Aorta (tissue), 5 donors: ENCODE measurements around the gene PTPRN2. TPM values are rescaled to one million over a fixed set of nuclear protein-coding genes. Genes with fewer than 3 reads are reported as not detected.

Source experiments
- ATAC-seq: fragments of 200-7000 bp; cut with Tn5 transposase; one replicate; pipeline ENCODE4 v1.9.1; 2022; ENCODE audit warnings: moderate library complexity; ENCODE audit not compliant: low FRiP score
- DNase-seq, 2 donors: peaks; one replicate each; pipeline ENCODE4 v3.0.0-alpha.2; 2020
- H3K27ac ChIP-seq, 2 donors: one replicate each; pipeline ENCODE4 v1.5.1; 2013; ENCODE audit warnings: low read length in 2 of 2, mild to moderate bottlenecking in 2 of 2, moderate library complexity in 2 of 2, control low read depth in 1 of 2, inconsistent platforms in 1 of 2, low read depth in 1 of 2
- H3K27me3 ChIP-seq, 2 donors: one replicate each; pipeline ENCODE4 v1.6.1; 2013; ENCODE audit warnings: control low read depth in 1 of 2, low read length in 1 of 2, mild to moderate bottlenecking in 1 of 2, moderate library complexity in 1 of 2; ENCODE audit not compliant: insufficient read depth in 2 of 2, control insufficient read depth in 1 of 2
- H3K36me3 ChIP-seq, 2 donors: one replicate each; pipeline ENCODE4 v1.6.1; 2013; ENCODE audit warnings: control low read depth in 1 of 2, low read length in 1 of 2, mild to moderate bottlenecking in 1 of 2; ENCODE audit not compliant: insufficient read depth in 2 of 2, control insufficient read depth in 1 of 2
- H3K4me1 ChIP-seq, 2 donors: one replicate each; pipeline ENCODE4 v1.6.1; 2013; ENCODE audit warnings: low read length in 2 of 2, control low read depth in 1 of 2, mild to moderate bottlenecking in 1 of 2, moderate library complexity in 1 of 2; ENCODE audit not compliant: insufficient read depth in 2 of 2, control insufficient read depth in 1 of 2
- H3K4me3 ChIP-seq, 2 donors: one replicate each; pipeline ENCODE4 v1.5.1; 2013; ENCODE audit warnings: low read length in 2 of 2, control low read depth in 1 of 2, mild to moderate bottlenecking in 1 of 2
- H3K9me3 ChIP-seq: one replicate; pipeline ENCODE4 v1.6.1; 2013; ENCODE audit warnings: mild to moderate bottlenecking, low read length; ENCODE audit not compliant: control insufficient read depth
- WGBS, 2 donors: extraction: QIAGEN DNeasy Blood & Tissue Kit; methylation state at CpG; one replicate each; pipeline ENCODE4 v1.1.7; 2013; 5-methylcytosine and 5-hydroxymethylcytosine counted together
- intact Hi-C, 2 donors: fragments of 100-400 bp; cut with DNase I; formaldehyde crosslinking; loops; one replicate each; pipeline versions ENCODE4 v1.14.2 to v1.15.0; 2022
- polyA plus RNA-seq, 2 donors: library from polyadenylated mRNA; stranded (reverse); fragments of 200-250 nt; gene quantifications; one replicate each; pipeline ENCODE4 v1.2.3, GENCODE V29; 2013
- total RNA-seq, 2 donors: library from RNA; stranded (reverse); fragmentation: NEBNext Ultra II Directional; extraction: Animal tissue kit (Norgen Biotek cat#: 25700); gene quantifications; one replicate each; pipeline ENCODE4 v1.2.1, GENCODE V29; 2021
- donor health status: healthy with polysubstance abuse.
- donor health status: Bipolar disorder and iron deficiency.
- donor health status: DM: no; HTN: no; CAD: no.
- donor health status: DM: no; HTN: no; CAD: no.
- donor health status: DM: yes; HTN: yes; CAD: no.

PTPRN2 gene
- total and polyA plus RNA-seq, 4 donors: 0.67 to 3.3 (median 1.4) TPM

GRCh38 chr7:157673573-157673972 lies 914.0 kb downstream of the PTPRN2 start:
- Histone ChIP-seq H3K4me3 (no peak overlapping the region), H3K4me1 (no peaks in the 10 kb centered on the region), H3K27me3 (peaks cover 2% of the 10 kb centered on the region in 2 donors), H3K36me3 (no peaks in the 10 kb centered on the region), H3K9me3 (no peaks in the 10 kb centered on the region), H3K27ac (no peak overlapping the region)
- 69 to 74% methylated on average over 14 of the region's 14 CpGs for WGBS, 2 donors
- ATAC-seq (no peak), DNase-seq (no peak)
- intact Hi-C loops: no loop called here

- DNase-seq (no peak), ATAC-seq (no peak)
- Histone ChIP-seq H3K36me3 (no peaks in the 10 kb centered on the region), H3K27ac (no peak overlapping the region), H3K9me3 (no peaks in the 10 kb centered on the region), H3K4me3 (no peak overlapping the region), H3K27me3 (peaks cover 2% of the 10 kb centered on the region in 2 donors), H3K4me1 (no peaks in the 10 kb centered on the region)
- intact Hi-C loops: no loop called here
- 85% methylated on average over 39 of the region's 39 CpGs for WGBS, 2 donors
Measured at GRCh38 chr7:157671358-157672255, 916.0 kb downstream of the PTPRN2 start.

DNA sequence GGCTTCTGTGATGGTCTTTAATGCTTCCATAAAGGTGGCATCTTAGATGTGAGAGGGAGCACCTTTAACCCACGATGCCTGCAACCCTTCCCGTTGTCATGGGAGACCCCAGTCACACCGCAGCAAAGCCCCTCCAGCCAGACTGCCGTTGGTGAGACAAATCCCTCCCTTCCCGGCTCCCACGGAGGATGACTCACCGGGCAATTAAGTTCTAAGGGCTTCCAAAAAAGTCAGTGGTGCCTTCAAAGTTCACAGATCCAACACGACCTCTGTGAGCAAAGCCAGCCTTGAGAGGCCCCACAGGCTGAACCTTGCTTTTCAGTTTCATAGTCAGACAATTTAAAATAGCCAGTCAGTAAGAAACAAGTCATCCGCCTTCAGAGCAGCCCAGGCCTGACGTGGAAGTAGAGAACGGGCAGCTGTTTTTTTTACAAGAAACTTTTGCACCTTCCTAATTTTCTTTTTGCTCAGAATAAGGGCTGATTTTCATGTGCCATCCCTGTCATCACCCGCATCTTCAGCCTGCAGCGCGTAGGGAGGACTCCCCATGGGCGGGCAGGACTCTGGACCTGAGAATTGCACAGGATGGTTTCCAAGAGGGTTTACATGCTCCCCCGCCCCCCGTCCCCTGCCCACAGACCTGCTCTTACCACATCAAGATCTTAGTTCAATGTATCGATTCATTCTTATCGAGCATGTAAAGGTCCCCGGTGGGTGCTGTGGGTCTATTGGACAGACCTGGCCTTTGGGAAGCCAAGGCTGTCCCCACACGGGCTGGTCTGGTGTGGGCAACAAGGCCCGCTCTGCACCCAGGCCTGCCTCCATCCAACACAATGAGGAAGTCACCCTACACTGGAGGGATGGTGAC lies 916.9 kb downstream of the PTPRN2 start:
- DNase-seq (no peak), ATAC-seq (no peak)
- Histone ChIP-seq H3K36me3 (no peaks in the 10 kb centered on the region), H3K27me3 (no peaks in the 10 kb centered on the region), H3K9me3 (no peaks in the 10 kb centered on the region), H3K27ac (no peak overlapping the region), H3K4me3 (no peak overlapping the region), H3K4me1 (no peaks in the 10 kb centered on the region)
- 54 to 55% methylated on average over 22 of the region's 22 CpGs for WGBS, 2 donors
- intact Hi-C loops: no loop called here

DNA sequence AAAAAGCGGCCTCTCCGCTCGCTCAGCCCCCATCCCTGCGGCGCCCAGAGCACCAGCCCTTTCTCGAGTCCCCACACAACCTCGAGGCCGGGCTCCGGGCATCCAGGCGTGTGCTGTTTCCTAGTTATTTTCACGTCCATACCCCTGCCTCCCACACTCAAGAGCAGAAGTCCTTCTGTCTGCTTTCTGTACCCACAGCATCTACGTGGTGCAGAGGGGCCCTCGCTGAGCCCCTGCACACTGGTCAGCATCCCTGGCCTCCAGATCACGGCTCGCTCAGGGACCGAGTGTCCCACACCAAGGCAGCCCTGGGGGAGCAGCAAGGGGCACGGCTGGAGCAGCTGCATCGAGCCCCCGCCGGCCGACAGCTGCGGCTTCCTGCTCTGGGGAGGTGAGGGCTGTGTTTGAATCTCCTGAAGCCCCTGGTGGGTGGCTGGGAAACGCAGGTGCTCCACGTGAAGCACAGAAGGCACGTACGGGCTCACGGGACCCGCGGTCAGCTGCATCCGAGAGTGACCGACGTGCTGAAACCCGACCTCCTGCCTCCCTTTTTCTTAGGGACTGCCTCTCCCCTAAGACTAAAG lies 917.8 kb downstream of the PTPRN2 start:
- ATAC-seq (no peak), DNase-seq (no peak)
- Histone ChIP-seq H3K27me3 (no peaks in the 10 kb centered on the region), H3K9me3 (no peaks in the 10 kb centered on the region), H3K27ac (no peak overlapping the region), H3K4me3 (no peak overlapping the region), H3K36me3 (no peaks in the 10 kb centered on the region), H3K4me1 (no peaks in the 10 kb centered on the region)
- 34 to 40% methylated on average over 33 of the region's 33 CpGs for WGBS, 2 donors
- intact Hi-C loops: no loop called here

- WGBS, 2 donors: 77 to 81% methylated on average over 33 of the region's 33 CpGs
- Histone ChIP-seq H3K27ac (no peak overlapping the region), H3K9me3 (no peaks in the 10 kb centered on the region), H3K36me3 (no peaks in the 10 kb centered on the region), H3K4me3 (no peak overlapping the region), H3K27me3 (no peaks in the 10 kb centered on the region), H3K4me1 (no peaks in the 10 kb centered on the region)
- intact Hi-C loops: no loop called here
- DNase-seq: no peak
- no peak for ATAC-seq
Measured at GRCh38 chr7:157668884-157669767, 918.5 kb downstream of the PTPRN2 start.

DNA sequence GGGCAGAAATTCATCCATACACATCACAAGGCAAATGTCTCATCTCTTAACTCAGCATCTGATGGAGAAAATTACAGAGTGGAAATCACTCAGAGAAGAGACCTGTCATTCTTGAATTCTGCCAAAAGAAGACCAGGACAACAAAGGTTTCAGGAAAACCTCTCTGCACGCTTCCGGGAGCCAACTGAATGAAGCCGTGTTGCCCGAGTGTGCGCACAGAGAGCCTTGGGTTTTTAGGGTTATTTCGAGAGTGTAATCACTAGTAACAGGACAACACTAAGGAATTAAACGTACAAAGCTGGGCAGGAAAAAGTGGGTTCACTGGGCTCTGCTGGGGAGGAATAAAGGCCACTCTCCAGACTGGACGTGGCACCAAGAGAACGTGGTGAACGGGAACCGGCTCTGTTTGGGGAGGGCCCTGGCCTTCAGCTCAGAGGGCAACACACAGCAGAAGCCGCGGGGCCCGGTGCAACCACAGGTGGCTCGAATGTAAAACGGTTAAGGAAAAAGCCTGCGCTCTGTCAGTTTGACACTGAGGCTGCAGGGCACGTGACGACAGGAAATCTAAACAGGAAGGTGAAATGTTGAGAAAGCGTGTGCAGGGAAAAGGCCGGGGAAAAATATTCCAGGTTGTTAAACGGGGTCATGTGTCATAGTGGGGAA lies 919.3 kb downstream of the PTPRN2 start:
- H3K27me3 ChIP-seq: no peaks in the 10 kb centered on the region
- ATAC-seq: no peak
- H3K27ac ChIP-seq: no peak overlapping the region
- no peak overlapping the region for H3K4me3 ChIP-seq
- H3K9me3 ChIP-seq: peaks cover 1% of the 10 kb centered on the region
- intact Hi-C loops: no loop called here
- H3K4me1 ChIP-seq: no peaks in the 10 kb centered on the region
- WGBS, 2 donors: 43 to 44% methylated on average over 22 of the region's 22 CpGs
- no peak for DNase-seq
- H3K36me3 ChIP-seq: no peaks in the 10 kb centered on the region

DNA sequence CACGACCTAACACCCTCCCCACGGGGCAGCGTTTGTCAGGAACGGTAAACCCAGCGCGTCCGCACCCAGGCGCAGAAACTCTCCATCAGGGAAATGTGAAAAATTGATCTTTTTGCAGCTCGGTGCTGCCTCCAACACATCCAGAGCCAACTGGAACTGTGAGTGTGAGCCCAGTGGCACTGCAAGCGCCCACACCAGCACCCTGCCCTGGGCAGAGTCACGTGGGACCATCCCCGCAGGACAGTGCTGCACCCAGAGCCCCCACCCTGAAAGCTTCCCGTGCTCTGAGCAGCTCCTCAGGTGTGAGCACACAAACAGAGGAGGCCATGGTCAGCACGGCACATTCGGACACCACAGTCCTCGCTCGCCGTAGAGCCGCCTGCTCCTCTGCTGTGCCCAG lies 919.9 kb downstream of the PTPRN2 start:
- no peak for ATAC-seq
- H3K36me3 ChIP-seq: no peaks in the 10 kb centered on the region
- no peaks in the 10 kb centered on the region for H3K4me1 ChIP-seq
- DNase-seq: no peak
- H3K9me3 ChIP-seq: peaks cover 3% of the 10 kb centered on the region
- intact Hi-C loops: no loop called here
- no peaks in the 10 kb centered on the region for H3K27me3 ChIP-seq
- H3K4me3 ChIP-seq: no peak overlapping the region
- WGBS, 2 donors: 81 to 85% methylated on average over 19 of the region's 19 CpGs
- H3K27ac ChIP-seq: no peak overlapping the region

- intact Hi-C loops: no loop called here
- no peak for DNase-seq
- no peak for ATAC-seq
Measured at GRCh38 chr7:157667261-157667660, 920.4 kb downstream of the PTPRN2 start.

More at GRCh38 chr7:157667261-157667660, 920.4 kb downstream of the PTPRN2 start:
- Histone ChIP-seq H3K4me1 (no peaks in the 10 kb centered on the region), H3K27me3 (no peaks in the 10 kb centered on the region), H3K9me3 (peaks cover 3% of the 10 kb centered on the region), H3K27ac (no peak overlapping the region), H3K4me3 (no peak overlapping the region), H3K36me3 (no peaks in the 10 kb centered on the region)
- 76 to 82% methylated on average over 12 of the region's 12 CpGs for WGBS, 2 donors
